Smooth muscle cell of bladder (primary cell): ENCODE measurements around the gene ARL9. TPM values are rescaled to one million over a fixed set of nuclear protein-coding genes. Genes with fewer than 3 reads are reported as not detected.

Experiments
- total RNA-seq: library from RNA; depleted of rRNA; stranded (reverse); fragments of >200 nt; gene quantifications from 2 replicates; pipeline ENCODE4 v1.2.3, GENCODE V29; 2014

ARL9 gene
- 0.28 and 0.46 TPM in 2 replicates for total RNA-seq

GRCh38 chr4:56505269-56506130, at the start of gene ARL9:
ARL9 (plus strand) TSS chr4:56505791; CDS start chr4:56505863, 72 bp downstream.

GRCh38 chr4:56467284-56468096, 38.1 kb upstream of the ARL9 start, which contains the start of gene SRP72:
SRP72 (plus strand) TSS chr4:56467617; CDS start chr4:56467636, 19 bp downstream.

Other genes starting within 250 kb of the ARL9 start
- gene AASDH, start 118.3 kb upstream of the ARL9 start, total RNA-seq = 14.1 and 17.4 TPM in 2 replicates
- gene PPAT, start 70.2 kb upstream of the ARL9 start, total RNA-seq = 10.5 and 13.5 TPM in 2 replicates
- gene PAICS, start 69.5 kb upstream of the ARL9 start, total RNA-seq = 15.8 and 20.8 TPM in 2 replicates
- gene SRP72, start 38.2 kb upstream of the ARL9 start, total RNA-seq = 45.5 and 66.0 TPM in 2 replicates
- gene HOPX, start 175.5 kb downstream of the ARL9 start, total RNA-seq = under 0.01 and 0.46 TPM in 2 replicates